Adrenal gland (tissue), 5 donors: ENCODE results near the gene SH3BP4.

Experiments used
- CTCF ChIP-seq, 6 experiments: fragments of 450-650 bp in 4 of 6; fragments of 200-600 bp in 2 of 6; sonication (generic) in 1 of 6; IDR thresholded peaks; 1 replicate in 5 of 6; 2 replicates in 1 of 6; pipeline versions ENCODE4 v1.5.1 to v1.8.0; 2016 to 2021; ENCODE audit warnings: antibody characterized with exemption in 6 of 6, mild to moderate bottlenecking in 2 of 6, moderate library complexity in 1 of 6
- POLR2A ChIP-seq, 2 donors: fragments of 450-650 bp; IDR thresholded peaks; one replicate each; pipeline ENCODE4 v1.6.1; 2017; ENCODE audit warnings: antibody characterized with exemption in 2 of 2, mild to moderate bottlenecking in 2 of 2, moderate library complexity in 1 of 2
- donor health status: DM: no; HTN: no; CAD: no.

GRCh38 chr2:234920836-234921235, 31.0 kb upstream of the SH3BP4 start:
- no peak for TF ChIP-seq CTCF (IDR thresholded peaks at IDR 0.05)
- TF ChIP-seq POLR2A (IDR thresholded peaks at IDR 0.05): no peak
